Muscle layer of duodenum (tissue), 2 donors: ENCODE data around the gene MOB1B.

Source experiments
- H3K27ac ChIP-seq: one replicate; pipeline ENCODE4 v1.7.0; 2013; ENCODE audit warnings: mild to moderate bottlenecking, low read length
- H3K27me3 ChIP-seq: one replicate; pipeline ENCODE4 v1.7.0; 2013; ENCODE audit warnings: low read depth, mild to moderate bottlenecking, control low read depth, low read length
- H3K36me3 ChIP-seq, 2 donors: one replicate each; pipeline ENCODE4 v1.7.0; 2013; ENCODE audit warnings: low read length in 2 of 2, control low read depth in 1 of 2, mild to moderate bottlenecking in 1 of 2; ENCODE audit not compliant: insufficient read depth in 2 of 2, control insufficient read depth in 1 of 2
- H3K4me1 ChIP-seq, 2 donors: one replicate each; pipeline ENCODE4 v1.7.0; 2013; ENCODE audit warnings: low read length in 2 of 2, mild to moderate bottlenecking in 2 of 2, control low read depth in 1 of 2, moderate library complexity in 1 of 2; ENCODE audit not compliant: insufficient read depth in 2 of 2, control insufficient read depth in 1 of 2
- H3K4me3 ChIP-seq, 2 donors: one replicate each; pipeline ENCODE4 v1.7.0; 2013; ENCODE audit warnings: low read length in 2 of 2, low read depth in 1 of 2, mild to moderate bottlenecking in 1 of 2
- H3K9me3 ChIP-seq, 2 donors: one replicate each; pipeline ENCODE4 v1.7.0; 2013; ENCODE audit warnings: low read length in 2 of 2, control low read depth in 1 of 2, mild to moderate bottlenecking in 1 of 2; ENCODE audit not compliant: control insufficient read depth in 1 of 2
- donor health status: healthy.

The MOB1B gene

GRCh38 chr4:70915036-70915815 is 13.1 kb downstream of the MOB1B start:
- no peaks in the 10 kb centered on the region for H3K36me3 ChIP-seq
- H3K27me3 ChIP-seq: no peaks in the 10 kb centered on the region
- H3K4me1 ChIP-seq: peaks cover 0 to 9% of the 10 kb centered on the region in 2 donors
- H3K4me3 ChIP-seq: no peak overlapping the region
- H3K9me3 ChIP-seq: no peaks in the 10 kb centered on the region
- no peak overlapping the region for H3K27ac ChIP-seq

DNA sequence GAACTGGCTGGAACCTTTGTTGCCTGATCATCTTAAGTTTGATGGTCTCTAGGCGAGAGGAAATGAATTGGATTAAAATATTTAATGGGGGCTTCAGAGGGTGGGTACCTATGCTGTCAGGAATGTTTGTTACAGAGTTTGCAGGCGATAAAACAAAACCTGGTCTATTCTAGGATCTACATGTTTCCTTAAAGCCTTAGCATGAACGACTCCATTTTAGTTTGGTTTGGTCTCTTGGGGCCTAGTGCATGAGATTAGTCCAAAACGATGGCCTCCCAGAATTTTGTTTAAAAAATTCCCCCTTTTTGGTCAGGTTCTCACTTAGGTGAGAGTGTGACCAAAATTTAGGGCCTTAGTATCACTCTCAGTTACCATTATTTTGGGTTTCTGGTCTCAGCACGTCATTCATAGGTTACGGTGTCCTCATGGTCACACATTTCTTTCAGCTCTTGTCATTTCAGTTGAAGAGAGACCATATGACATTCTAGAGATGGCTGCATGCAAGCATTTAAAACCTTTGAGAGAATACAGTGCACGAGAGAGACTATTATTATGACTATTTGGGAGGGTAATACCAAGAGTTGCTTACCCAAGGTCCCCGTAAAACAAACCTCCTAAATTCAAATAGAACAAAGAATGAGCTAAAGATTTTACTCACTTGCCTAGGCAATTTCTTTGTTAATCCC is 13.8 kb downstream of the MOB1B start:
- no peaks in the 10 kb centered on the region for H3K9me3 ChIP-seq
- H3K36me3 ChIP-seq: no peaks in the 10 kb centered on the region
- peaks cover 0 to 12% of the 10 kb centered on the region in 2 donors for H3K4me1 ChIP-seq
- H3K4me3 ChIP-seq: no peak overlapping the region
- no peak overlapping the region for H3K27ac ChIP-seq
- no peaks in the 10 kb centered on the region for H3K27me3 ChIP-seq

DNA sequence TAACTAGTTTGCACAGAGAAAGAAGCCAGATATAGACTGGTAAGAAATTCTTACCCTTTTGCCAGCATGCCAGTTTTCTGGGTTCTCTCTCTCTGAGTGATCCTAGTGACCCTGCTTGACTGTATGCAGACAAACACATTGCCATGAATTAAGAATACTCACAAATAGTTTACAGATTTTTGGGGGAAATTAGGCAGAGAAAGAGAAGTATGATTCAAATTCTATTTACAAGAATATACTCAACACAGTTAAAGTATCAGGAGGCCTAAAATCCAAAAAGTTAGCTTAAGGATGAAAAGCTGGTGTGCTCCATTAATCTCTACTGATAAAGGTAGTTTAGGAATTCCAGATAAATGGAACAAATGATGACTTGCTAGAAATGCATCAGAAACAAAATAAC is 18.4 kb downstream of the MOB1B start:
- H3K4me1 ChIP-seq: peaks cover 0 to 3% of the 10 kb centered on the region in 2 donors

GRCh38 chr4:70925418-70925817 is 23.2 kb downstream of the MOB1B start:
- no peak overlapping the region for H3K4me3 ChIP-seq
- H3K4me1 ChIP-seq: peaks cover 0 to 3% of the 10 kb centered on the region in 2 donors
- H3K27me3 ChIP-seq: no peaks in the 10 kb centered on the region
- H3K9me3 ChIP-seq: no peaks in the 10 kb centered on the region
- no peak overlapping the region for H3K27ac ChIP-seq
- H3K36me3 ChIP-seq: no peaks in the 10 kb centered on the region

More for the DNA sequence above, 18.4 kb downstream of the MOB1B start:
- H3K9me3 ChIP-seq: no peaks in the 10 kb centered on the region
- H3K36me3 ChIP-seq: no peaks in the 10 kb centered on the region
- no peak overlapping the region for H3K27ac ChIP-seq
- no peaks in the 10 kb centered on the region for H3K27me3 ChIP-seq
- no peak overlapping the region for H3K4me3 ChIP-seq

DNA sequence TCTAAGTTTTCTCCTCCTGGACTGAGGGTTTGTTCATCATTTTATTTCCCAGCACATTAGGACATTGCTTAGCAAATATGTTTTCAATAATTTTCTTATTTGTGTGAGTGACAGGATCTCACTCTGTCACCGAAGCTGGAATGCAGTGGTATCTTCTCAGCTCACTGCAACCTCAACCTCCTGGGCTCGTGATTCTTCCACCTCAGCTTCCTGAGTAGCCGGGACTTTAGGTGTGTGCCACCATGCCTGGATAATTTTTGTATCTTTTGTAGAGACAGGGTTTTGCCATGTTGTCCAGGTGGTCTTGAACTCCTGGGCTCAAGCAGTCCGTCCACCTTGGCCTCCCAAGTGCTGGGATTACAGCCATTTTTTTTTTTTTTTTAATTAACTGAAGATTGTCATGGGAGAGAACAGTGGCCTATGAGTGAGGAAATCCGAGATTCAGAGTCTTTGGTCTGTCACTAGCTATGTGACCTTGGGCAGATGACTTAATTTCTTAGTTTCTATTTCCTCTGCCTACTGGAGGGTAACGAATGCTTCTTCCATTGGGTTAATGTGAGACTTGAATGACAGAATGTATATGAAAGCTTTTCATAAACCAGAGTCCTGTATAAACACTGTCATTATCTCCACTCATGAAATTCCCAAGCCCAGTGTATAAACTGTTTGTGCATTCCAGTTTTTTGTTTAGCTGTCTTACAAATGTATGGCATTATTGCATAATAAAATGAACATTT is 23.9 kb downstream of the MOB1B start:
- Histone ChIP-seq H3K9me3 (no peaks in the 10 kb centered on the region), H3K27ac (no peak overlapping the region), H3K36me3 (no peaks in the 10 kb centered on the region), H3K4me1 (peaks cover 0 to 2% of the 10 kb centered on the region in 2 donors), H3K27me3 (no peaks in the 10 kb centered on the region), H3K4me3 (no peak overlapping the region)

- H3K27me3 ChIP-seq: no peaks in the 10 kb centered on the region
- no peaks in the 10 kb centered on the region for H3K9me3 ChIP-seq
- H3K4me3 ChIP-seq: no peak overlapping the region
- H3K4me1 ChIP-seq: peaks cover 0 to 2% of the 10 kb centered on the region in 2 donors
- H3K27ac ChIP-seq: no peak overlapping the region
- H3K36me3 ChIP-seq: no peaks in the 10 kb centered on the region
Measured at GRCh38 chr4:70927502-70928137, 25.5 kb downstream of the MOB1B start.

DNA sequence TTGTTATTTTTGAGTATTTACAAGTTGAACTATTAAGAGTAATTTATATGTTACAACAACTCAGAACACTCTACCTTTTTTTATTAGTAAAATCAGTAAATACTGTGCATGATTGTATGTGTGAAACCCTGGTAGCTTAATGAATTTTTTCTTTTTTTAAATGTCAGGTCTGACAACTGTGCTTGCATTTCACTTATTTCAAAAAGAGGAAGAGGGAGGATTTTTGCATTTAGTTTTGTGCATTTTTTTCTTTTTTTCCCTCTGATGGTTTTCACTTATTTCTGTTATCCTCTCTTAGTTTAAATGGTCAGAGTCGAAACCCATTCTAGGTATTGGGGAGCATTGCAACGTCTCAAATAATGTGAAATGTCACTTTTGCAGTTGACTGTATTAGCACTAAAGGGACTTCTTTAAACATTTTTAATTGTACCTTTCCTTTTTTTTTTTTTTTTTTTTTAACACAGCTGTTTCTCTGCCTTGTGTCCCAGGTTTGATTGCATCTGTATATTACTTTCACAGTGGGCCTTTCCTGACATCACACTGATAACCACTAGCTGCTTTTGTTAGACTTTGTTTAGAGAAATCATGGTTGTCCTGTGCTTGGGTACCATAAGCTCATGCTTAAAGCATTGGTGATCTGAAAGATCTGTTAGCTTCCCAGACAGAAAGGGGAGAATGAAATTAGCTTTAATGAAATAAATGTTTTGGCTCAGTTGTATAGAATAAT is 28.5 kb downstream of the MOB1B start:
- Histone ChIP-seq H3K9me3 (no peaks in the 10 kb centered on the region), H3K4me3 (no peak overlapping the region), H3K4me1 (peaks cover 0 to 2% of the 10 kb centered on the region in 2 donors), H3K36me3 (no peaks in the 10 kb centered on the region), H3K27ac (no peak overlapping the region), H3K27me3 (no peaks in the 10 kb centered on the region)

GRCh38 chr4:70931347-70931746 is 29.2 kb downstream of the MOB1B start:
- H3K4me3 ChIP-seq: no peak overlapping the region
- H3K9me3 ChIP-seq: no peaks in the 10 kb centered on the region
- H3K36me3 ChIP-seq: no peaks in the 10 kb centered on the region
- no peak overlapping the region for H3K27ac ChIP-seq
- no peaks in the 10 kb centered on the region for H3K27me3 ChIP-seq
- H3K4me1 ChIP-seq: peaks cover 0 to 7% of the 10 kb centered on the region in 2 donors

- no peak overlapping the region for H3K27ac ChIP-seq
- H3K9me3 ChIP-seq: no peaks in the 10 kb centered on the region
- peaks cover 0 to 7% of the 10 kb centered on the region in 2 donors for H3K4me1 ChIP-seq
- H3K36me3 ChIP-seq: no peaks in the 10 kb centered on the region
- H3K4me3 ChIP-seq: no peak overlapping the region
- H3K27me3 ChIP-seq: no peaks in the 10 kb centered on the region
Measured at GRCh38 chr4:70932984-70933383, 30.8 kb downstream of the MOB1B start.

DNA sequence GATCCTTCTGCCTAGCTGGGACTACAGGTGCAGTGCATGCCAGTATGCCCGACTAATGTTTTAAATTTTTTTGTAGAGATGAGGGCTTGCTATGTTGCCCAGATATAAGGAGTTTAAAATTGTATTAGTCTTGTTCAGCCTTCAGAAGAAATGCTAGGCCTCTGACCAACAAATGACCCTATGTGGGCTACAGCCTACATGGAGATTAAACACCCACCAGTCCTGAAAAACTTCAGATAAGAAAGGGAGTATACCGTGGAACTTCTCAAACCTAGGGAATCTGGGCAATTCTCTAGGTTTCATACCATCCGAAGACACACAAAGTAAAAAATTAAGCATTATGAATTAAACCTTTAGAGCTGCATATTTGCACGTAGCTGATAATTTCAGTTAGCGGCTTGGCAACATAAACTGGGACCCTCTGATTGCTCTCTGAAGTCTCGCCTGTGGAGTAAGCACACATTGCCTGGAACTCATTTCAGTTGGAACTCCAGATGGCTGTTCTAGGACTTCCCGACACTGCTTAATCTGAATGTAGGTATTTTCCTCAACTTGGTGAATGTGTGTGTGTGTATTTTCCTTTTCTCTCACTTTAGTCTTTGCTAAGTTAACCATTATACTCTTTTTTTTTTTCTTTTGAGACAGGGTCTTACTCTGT is 33.0 kb downstream of the MOB1B start:
- Histone ChIP-seq H3K36me3 (no peaks in the 10 kb centered on the region), H3K27ac (no peak overlapping the region), H3K4me3 (no peak overlapping the region), H3K27me3 (no peaks in the 10 kb centered on the region), H3K4me1 (peaks cover 0 to 7% of the 10 kb centered on the region in 2 donors), H3K9me3 (no peaks in the 10 kb centered on the region)
